Bronchial epithelial cell (primary cell): Measurements from ENCODE around the gene LMAN2. TPM values are rescaled to one million over a fixed set of nuclear protein-coding genes. Genes with fewer than 3 reads are reported as not detected.
A peak's percentile ranks its signal among the peaks of the same experiment; 100 is the strongest.

ENCODE experiments used
- DNase-seq: peaks from one replicate; pipeline ENCODE4 v3.0.0-alpha.2; 2010; ENCODE audit warnings: low read depth
- FAIRE-seq: peaks from 2 replicates; lab custom pipeline; 2011; peaks lifted over from hg19 to GRCh38; lab: Jason Lieb, UNC
- H3K27me3 ChIP-seq: 2 replicates; pipeline ENCODE4 v1.5.1; 2011; ENCODE audit warnings: low read length; ENCODE audit not compliant: control insufficient read depth, insufficient read depth
- H3K36me3 ChIP-seq: 2 replicates; pipeline ENCODE4 v1.5.1; 2011; ENCODE audit warnings: low read length; ENCODE audit not compliant: control insufficient read depth, insufficient read depth
- H3K4me3 ChIP-seq: 2 replicates; pipeline ENCODE4 v1.5.1; 2011; ENCODE audit warnings: mild to moderate bottlenecking, low read depth, low read length, control low read depth
- CTCF ChIP-seq: IDR thresholded peaks from 2 replicates; pipeline ENCODE4 v1.5.1; 2011; ENCODE audit warnings: mild to moderate bottlenecking, moderate library complexity, low read length, control low read depth, inconsistent platforms; ENCODE audit not compliant: insufficient read depth, severe bottlenecking
- total RNA-seq: library from RNA; depleted of rRNA; stranded (reverse); fragments of >200 nt; gene quantifications from 2 replicates; pipeline ENCODE4 v1.2.1, GENCODE V29; 2014

LMAN2 gene
- total RNA-seq, 1 donor from 2014 or later = 362 TPM

- Histone ChIP-seq H3K4me3 (no peak overlapping the region), H3K27me3 (no peaks in the 10 kb centered on the region), H3K36me3 (peaks cover 5% of the 10 kb centered on the region)
- no peak for TF ChIP-seq CTCF
- no peak for FAIRE-seq
- DNase-seq = peak; percentile 62
Observed at GRCh38 chr5:177300951-177301350, 50.5 kb downstream of the LMAN2 start.

DNA sequence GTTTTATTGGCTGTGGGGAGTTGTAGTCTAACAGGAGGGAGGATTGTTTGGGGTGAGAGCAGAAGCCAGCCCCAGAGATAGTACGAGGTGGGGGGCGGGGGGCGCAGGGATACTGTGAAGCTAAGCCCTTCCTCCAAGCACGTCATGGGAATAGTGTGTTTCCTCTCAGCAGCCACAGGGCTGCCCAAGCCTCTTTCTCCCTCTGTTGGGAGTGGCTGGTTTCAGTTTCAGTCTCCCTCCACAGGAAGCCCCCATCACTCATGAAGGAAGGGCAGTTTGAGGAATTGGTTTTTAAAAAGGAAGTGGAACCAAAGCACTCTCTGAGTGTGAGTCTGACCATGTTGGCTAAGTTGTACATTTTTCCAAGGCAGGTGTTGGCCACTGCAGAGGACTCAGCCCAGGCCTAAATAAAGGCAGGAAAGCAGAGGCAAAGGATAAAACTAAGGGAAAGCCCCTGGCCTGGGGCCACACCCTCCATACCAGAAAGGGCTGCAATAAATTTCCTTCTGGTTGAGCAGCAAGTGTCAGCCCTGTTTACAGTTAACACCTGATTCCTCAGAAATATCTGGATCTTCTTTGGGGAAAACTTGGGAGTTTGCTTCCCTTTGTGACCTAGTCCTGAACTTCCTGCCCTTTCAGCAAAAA is 51.1 kb downstream of the LMAN2 start:
- Histone ChIP-seq H3K4me3 (no peak overlapping the region), H3K27me3 (no peaks in the 10 kb centered on the region), H3K36me3 (peaks cover 5% of the 10 kb centered on the region)
- no peak for FAIRE-seq
- TF ChIP-seq CTCF = peak; percentile 7
- peak; percentile 61 for DNase-seq

GRCh38 chr5:177299697-177300096 is 51.8 kb downstream of the LMAN2 start:
- DNase-seq (no peak), FAIRE-seq (no peak)
- H3K36me3 ChIP-seq = peaks cover 9% of the 10 kb centered on the region
- TF ChIP-seq CTCF = no peak
- H3K27me3 ChIP-seq = no peaks in the 10 kb centered on the region
- H3K4me3 ChIP-seq = no peak overlapping the region

DNA sequence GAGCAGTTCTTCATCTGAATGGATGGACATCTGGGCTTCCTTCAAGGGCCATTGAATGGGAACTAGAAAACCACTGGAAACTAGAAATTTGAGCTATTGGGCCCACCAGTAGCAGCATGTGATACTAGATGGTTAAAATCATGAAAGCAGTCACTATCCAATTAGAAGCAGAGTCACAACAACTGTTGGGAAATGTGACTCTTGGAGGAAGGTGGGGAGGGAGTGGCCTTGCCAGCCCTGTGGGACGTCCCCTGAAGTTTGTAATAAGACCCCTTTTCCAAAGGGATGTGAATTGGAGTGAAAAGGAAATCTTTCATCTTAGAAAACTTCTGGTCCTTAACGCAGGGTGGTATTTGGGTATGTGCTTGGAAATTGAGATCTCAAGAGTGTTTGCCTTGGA is 53.5 kb downstream of the LMAN2 start:
- FAIRE-seq (no peak), DNase-seq (no peak)
- no peak for TF ChIP-seq CTCF
- Histone ChIP-seq H3K27me3 (no peaks in the 10 kb centered on the region), H3K4me3 (no peak overlapping the region), H3K36me3 (peaks cover 21% of the 10 kb centered on the region)

- Histone ChIP-seq H3K36me3 (peaks cover 28% of the 10 kb centered on the region), H3K27me3 (no peaks in the 10 kb centered on the region), H3K4me3 (no peak overlapping the region)
- TF ChIP-seq CTCF = no peak
- FAIRE-seq (no peak), DNase-seq (no peak)
Observed at GRCh38 chr5:177296581-177296980, 54.9 kb downstream of the LMAN2 start.

DNA sequence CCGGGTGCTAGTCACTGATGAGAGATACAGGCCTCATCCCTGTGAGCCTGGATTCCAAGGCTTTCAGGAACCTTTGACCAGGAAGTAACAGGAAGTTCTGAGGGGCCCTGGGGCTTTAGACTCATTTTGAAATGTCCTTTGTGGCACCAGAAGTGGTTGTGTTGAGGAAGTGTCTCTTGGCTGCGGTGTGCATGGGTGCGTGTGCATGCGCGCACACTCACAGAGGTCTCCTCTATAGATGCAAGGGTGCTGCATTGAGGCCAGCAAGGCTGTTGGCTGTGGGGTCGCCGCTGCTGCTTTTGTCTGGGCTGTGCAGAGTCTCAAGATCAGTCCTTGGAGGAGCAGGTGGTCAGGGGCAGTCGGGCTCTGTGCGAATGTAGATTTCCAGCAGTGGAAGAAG is 55.5 kb downstream of the LMAN2 start:
- Histone ChIP-seq H3K4me3 (no peak overlapping the region), H3K36me3 (peaks cover 32% of the 10 kb centered on the region), H3K27me3 (no peaks in the 10 kb centered on the region)
- FAIRE-seq = no peak
- no peak for TF ChIP-seq CTCF
- DNase-seq = no peak
